ENCODE measurements around the gene LOXL4. TPM values are rescaled to one million over a fixed set of nuclear protein-coding genes. Genes with fewer than 3 reads are reported as not detected.

Gene LOXL4
- total RNA-seq (2021; fragmentation: NEBNext Ultra II Directional; extraction: Animal tissue kit (Norgen Biotek cat#: 25700)): 10 to 100 TPM; 24.9 to 57.4 (median 27.6) TPM
- long read RNA-seq, transcript LOXL4-201 (15 exons, 3,653 nt): major isoform, 33 of 74 reads
- long read RNA-seq, partial matches to known transcripts: 21 of 74 reads
- long read RNA-seq, other reads (novel, unspliced or antisense): 20 of 74 reads

DNA sequence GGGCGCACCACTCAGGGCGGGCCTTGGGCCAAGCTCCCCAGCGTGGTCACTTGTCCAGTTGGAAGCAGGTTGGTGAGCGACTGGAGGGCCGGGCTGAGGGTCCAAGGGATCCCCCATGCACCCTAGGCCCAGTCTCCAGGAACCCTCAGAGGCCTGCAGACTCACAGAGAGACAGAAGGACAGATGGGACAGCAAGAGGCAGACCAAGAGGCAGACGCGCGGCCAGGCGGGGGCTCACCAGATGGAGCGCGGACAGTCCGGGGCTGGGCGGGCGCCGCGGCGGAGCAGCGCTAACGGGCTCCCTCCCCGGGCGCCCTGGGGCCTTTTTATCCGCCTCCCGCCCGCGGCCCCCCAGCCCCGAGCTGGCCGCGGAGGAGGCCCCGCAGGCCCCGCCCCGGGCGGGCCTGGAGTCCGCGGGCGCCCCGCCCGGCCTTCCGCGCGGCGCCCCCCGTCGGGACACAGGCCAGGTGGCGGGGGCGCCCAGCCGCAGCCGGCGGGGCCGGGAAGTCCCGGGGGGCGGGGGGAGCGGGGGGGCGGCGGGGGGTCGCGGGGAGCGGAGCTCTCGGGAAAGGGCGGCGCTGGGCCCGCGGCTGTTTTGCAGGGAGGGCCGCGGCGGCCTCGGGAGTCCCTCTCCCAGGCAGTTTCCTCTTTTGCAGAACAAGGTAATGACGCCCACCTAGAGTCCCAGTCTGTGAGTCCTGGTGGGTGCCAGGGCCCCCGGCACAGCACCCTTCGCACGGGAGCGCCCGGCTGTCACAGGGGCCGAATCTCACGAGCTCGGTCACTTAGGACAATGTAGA lies at the start of gene LOXL4:
Gene LOXL4 (minus strand): TSS at position 301 of the 800 bp plus-strand sequence. CDS start 5,175 bp downstream, outside the sequence.
- Mint-ChIP-seq H3K27me3 (ENCODE audit: insufficient read depth) (no peaks in the 10 kb centered on the region; the same call in 1 of the 2 replicates), H3K9me3 (no peaks in the 10 kb centered on the region), H3K4me1 (ENCODE audit: low read depth) (peaks cover 57% of the 10 kb centered on the region), H3K4me3 (peak within 1 kb of the TSS; percentile 91), H3K36me3 (ENCODE audit: low read depth) (no peaks in the 10 kb centered on the region), H3K27ac (peak within 1 kb of the TSS; percentile 92)
- DNase-seq: no peak
- TF ChIP-seq, protein P1, sequence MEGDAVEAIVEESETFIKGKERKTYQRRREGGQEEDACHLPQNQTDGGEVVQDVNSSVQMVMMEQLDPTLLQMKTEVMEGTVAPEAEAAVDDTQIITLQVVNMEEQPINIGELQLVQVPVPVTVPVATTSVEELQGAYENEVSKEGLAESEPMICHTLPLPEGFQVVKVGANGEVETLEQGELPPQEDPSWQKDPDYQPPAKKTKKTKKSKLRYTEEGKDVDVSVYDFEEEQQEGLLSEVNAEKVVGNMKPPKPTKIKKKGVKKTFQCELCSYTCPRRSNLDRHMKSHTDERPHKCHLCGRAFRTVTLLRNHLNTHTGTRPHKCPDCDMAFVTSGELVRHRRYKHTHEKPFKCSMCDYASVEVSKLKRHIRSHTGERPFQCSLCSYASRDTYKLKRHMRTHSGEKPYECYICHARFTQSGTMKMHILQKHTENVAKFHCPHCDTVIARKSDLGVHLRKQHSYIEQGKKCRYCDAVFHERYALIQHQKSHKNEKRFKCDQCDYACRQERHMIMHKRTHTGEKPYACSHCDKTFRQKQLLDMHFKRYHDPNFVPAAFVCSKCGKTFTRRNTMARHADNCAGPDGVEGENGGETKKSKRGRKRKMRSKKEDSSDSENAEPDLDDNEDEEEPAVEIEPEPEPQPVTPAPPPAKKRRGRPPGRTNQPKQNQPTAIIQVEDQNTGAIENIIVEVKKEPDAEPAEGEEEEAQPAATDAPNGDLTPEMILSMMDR (IDR thresholded peaks at IDR 0.05): no peak

DNA sequence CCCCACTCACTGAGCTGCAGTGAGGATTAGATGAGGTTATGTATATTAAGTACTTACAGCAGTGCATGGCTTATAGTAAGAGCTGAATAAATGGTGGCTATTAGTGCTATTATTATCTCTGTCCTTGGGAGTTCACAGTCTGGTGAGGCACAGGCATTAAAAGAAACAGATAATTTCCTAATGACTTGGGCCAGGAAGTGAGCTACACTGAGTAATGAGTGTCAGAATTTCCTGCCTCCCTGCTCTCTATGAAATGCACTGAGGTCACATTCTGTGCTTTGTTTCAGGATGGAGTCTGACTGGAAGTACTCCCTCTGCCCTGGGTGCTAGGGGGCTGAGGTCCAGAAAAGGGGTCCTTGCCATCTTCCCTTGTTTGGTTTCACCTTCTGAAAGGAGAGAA lies 48.7 kb upstream of the LOXL4 start:
- no peaks in the 10 kb centered on the region for H3K27me3 Mint-ChIP-seq (ENCODE audit: insufficient read depth)
- DNase-seq: peak; percentile 50
- H3K4me3 Mint-ChIP-seq: peak overlapping the region; percentile 8; the same call in 1 of the 2 replicates
- TF ChIP-seq, protein P1 (IDR thresholded peaks at IDR 0.05): no peak
- no peaks in the 10 kb centered on the region for H3K36me3 Mint-ChIP-seq (ENCODE audit: low read depth)
- H3K27ac Mint-ChIP-seq: peak overlapping the region; percentile 79
- no peaks in the 10 kb centered on the region for H3K9me3 Mint-ChIP-seq
- H3K4me1 Mint-ChIP-seq (ENCODE audit: low read depth): peaks cover 64% of the 10 kb centered on the region

DNA sequence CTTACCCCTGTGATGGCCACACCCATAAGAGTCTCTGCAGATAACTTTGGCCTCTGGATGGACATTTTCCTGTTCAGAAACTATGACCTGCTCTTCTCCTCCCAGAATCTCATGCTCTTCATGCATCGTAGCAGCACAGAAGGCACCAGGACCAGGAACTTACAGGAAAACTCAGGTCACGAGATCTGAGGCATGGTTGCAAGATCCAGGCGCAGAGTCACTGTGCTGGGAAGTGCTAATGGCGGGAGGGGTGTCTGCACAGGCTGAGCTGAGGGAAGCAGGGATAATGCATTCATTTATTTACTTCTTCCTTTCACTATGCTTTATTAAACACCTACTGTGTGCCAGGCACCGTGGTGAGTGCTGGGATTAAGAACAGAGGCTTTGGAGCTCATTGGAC lies 48.2 kb upstream of the LOXL4 start:
- no peak overlapping the region for H3K4me3 Mint-ChIP-seq
- TF ChIP-seq, protein P1 (IDR thresholded peaks at IDR 0.05): no peak
- H3K36me3 Mint-ChIP-seq (ENCODE audit: low read depth): no peaks in the 10 kb centered on the region
- H3K9me3 Mint-ChIP-seq: no peaks in the 10 kb centered on the region
- DNase-seq: no peak
- H3K27me3 Mint-ChIP-seq (ENCODE audit: insufficient read depth): no peaks in the 10 kb centered on the region
- peak overlapping the region; percentile 79 for H3K27ac Mint-ChIP-seq
- H3K4me1 Mint-ChIP-seq (ENCODE audit: low read depth): peaks cover 64% of the 10 kb centered on the region

DNA sequence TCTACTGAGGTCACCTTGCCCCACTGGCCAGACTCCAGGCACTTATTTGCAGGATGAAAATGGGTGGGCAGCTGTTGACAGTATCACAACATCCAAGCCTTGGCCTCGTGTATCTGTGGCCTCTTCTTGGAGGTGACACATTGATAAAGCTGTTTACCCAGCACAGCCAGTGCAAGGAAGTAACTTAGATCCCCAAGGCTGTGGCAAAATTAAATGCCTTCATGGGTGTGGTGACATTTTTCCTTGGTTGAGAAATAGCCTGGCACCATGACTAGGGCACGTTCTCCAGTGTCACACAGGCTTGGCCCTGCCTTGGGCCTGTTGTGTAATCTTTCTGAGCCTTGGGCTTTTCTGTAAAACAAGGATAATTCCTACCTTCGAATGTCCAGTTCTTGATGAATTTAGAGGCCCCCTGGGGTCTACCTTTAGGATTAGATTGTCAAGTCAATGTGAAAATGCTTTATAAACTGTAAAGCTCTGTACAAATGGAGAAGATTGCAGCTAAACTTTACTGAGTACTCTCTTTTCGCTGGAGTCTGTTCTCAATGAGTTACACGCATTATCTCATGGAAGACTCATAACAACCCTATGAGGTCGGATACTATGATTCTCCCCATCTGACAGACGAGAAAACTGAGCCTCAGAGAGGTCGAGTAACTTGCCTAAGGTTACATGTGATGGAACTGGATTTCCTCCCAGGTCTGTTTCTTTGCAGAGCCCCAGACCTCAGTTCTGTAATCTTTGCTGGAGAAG lies 46.7 kb upstream of the LOXL4 start:
- peak overlapping the region; percentile 33; the same call in 1 of the 2 replicates for H3K27ac Mint-ChIP-seq
- no peak overlapping the region for H3K4me3 Mint-ChIP-seq
- H3K36me3 Mint-ChIP-seq (ENCODE audit: low read depth): no peaks in the 10 kb centered on the region
- H3K9me3 Mint-ChIP-seq: no peaks in the 10 kb centered on the region
- H3K27me3 Mint-ChIP-seq (ENCODE audit: insufficient read depth): no peaks in the 10 kb centered on the region; the same call in 1 of the 2 replicates
- TF ChIP-seq, protein P1 (IDR thresholded peaks at IDR 0.05): no peak
- H3K4me1 Mint-ChIP-seq (ENCODE audit: low read depth): peaks cover 66% of the 10 kb centered on the region
- peak; percentile 18 for DNase-seq

- H3K27me3 Mint-ChIP-seq (ENCODE audit: insufficient read depth): no peaks in the 10 kb centered on the region; the same call in 1 of the 2 replicates
- H3K9me3 Mint-ChIP-seq: no peaks in the 10 kb centered on the region
- no peak overlapping the region for H3K27ac Mint-ChIP-seq
- TF ChIP-seq, protein P1 (IDR thresholded peaks at IDR 0.05): no peak
- peaks cover 75% of the 10 kb centered on the region for H3K4me1 Mint-ChIP-seq (ENCODE audit: low read depth)
- no peak for DNase-seq
- H3K36me3 Mint-ChIP-seq (ENCODE audit: low read depth): no peaks in the 10 kb centered on the region
- H3K4me3 Mint-ChIP-seq: no peak overlapping the region
Measured at GRCh38 chr10:98313598-98313997, 45.6 kb upstream of the LOXL4 start.

Data from HFFc6 (cell line).